ENCODE results near the gene ANKAR.
"Not testable (repeated sequence)": the region's sequence is repeated elsewhere in the genome, so short reads cannot be mapped to it uniquely, and the experiment has no call there.

Gene ANKAR

DNA sequence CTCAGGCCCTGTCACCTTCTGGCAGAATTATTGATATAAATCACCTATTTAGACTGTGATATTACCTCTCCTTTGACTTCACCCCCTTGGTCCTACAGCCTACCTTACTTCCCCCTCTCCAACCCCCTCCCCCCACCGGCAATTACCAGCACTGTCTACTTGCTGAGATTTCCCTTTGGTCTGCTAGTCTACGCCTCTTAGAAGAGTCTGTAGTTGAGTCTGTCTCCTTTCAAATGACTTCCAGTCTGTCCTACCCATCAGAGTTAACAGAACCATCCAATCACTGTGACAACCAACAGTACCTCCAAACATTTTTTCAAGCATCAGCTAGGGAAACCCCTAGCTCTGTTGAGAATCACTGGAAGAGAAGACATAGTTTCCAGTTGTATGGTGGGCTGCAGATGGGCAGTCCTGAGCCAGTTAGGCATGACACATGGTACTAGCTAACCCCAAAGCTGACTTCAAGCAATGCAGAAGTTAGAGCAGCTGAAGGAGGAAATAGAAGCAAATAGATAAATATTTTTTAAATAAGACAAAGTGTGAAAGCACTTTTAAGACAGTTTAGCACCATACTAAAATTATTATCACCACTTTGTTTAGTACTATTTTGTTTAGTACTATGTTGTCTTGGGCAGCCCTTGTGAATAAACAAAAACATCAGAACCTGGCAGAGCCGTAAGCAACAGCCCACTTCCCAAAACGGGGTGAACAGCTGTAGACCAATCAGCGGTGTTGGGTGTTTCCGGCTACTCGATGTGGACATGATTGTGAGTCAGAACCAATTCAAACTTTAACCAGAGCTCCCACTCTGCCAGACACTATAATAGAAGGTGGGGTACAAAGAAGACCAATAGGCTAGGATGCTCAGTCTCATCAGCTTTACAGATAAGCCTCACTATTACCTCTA lies 15.9 kb upstream of the ANKAR start:
- no peak for DNase-seq

- no peak for DNase-seq
Measured at GRCh38 chr2:189659734-189660133, 14.7 kb upstream of the ANKAR start.

DNA sequence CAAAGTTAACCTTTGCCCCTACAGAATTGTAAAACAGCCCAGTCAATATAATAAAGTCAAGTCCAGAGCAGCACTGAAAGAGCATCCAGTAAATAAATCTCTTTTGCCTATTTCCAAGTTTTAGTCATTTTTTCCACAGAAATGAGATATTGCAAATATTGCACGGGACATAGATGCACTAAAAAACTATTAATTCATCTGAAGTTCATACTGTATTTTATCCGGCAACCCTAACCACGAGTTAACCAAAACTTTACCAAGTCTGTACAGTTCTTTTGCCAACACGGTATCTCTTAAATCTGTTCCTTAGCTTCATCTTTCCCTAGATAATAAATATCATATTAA lies 13.7 kb upstream of the ANKAR start:
- DNase-seq: no peak

- peak; percentile 97 for DNase-seq
Measured at GRCh38 chr2:189661148-189661956, 13.1 kb upstream of the ANKAR start, which contains the start of gene ASNSD1. ASNSD1 (plus strand) TSS chr2:189661459; CDS start chr2:189666133, 4,674 bp downstream.

DNA sequence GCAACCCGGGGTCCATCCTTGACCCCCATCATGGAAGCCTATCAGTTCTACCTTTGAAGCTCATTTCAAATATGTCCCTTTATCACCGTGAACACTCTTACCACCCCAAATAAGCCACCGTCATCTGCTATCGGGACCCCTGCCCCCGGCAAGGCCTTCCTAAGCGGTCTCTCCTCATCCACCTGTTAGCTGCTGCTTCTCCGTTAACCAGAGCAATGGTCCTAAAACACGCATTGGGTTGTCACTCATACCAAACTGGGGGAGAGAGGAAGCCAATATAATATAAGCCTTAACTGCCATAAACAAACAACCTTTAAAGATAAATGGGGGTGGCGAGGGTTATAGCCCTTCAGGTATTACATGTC lies 12.5 kb upstream of the ANKAR start:
- DNase-seq: no peak

GRCh38 chr2:189662669-189663226 lies 11.7 kb upstream of the ANKAR start:
- DNase-seq: no peak

- not testable (repeated sequence) for DNase-seq
Measured at GRCh38 chr2:189663319-189663718, 11.2 kb upstream of the ANKAR start.

- DNase-seq: no peak
Measured at GRCh38 chr2:189669913-189670312, 4.6 kb upstream of the ANKAR start.

- no peak for DNase-seq
Measured at GRCh38 chr2:189673661-189674373, 653 bp upstream of the ANKAR start.

- DNase-seq: no peak
Measured at GRCh38 chr2:189676471-189676870, 2.0 kb downstream of the ANKAR start.

- DNase-seq: no peak
Measured at GRCh38 chr2:189679226-189679625, 4.8 kb downstream of the ANKAR start.

DNA sequence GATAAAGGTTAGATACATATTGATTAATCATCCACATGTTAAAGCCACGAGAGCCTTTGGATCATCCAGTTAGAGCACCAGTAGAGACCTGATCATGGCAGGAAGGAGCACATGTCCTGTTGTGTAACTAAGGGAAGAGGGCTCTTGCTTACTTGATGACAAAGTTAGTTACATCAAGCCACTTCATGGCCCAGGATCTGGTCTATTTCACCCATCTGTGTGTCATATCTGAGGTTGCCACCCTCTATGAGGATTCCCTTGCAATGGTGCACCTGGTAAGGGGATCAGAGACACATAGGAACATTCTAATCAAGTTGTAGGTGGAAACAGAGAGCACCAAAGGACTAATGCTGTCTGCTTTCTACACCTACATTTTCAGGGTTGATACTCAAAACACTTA lies 6.7 kb downstream of the ANKAR start:
- no peak for DNase-seq

DNA sequence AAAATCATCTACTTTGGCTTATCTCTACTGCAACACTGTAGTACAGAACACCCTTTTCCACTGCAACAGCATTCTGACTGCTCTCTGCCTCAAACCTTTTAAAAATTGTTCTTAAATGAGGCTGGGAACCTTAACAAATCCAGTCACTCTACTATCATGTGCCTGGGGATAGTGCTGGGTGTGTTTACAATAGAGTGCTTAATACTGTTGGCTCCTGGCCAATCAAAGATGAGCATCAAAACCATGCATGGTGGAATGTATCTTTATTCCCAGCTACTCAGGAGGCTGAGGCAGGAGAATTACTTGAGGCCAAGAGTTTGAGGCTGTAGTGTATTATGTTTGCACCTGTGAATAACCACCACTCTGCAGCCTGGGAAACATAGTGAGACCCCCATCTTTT lies 7.4 kb downstream of the ANKAR start:
- no peak for DNase-seq

DNA sequence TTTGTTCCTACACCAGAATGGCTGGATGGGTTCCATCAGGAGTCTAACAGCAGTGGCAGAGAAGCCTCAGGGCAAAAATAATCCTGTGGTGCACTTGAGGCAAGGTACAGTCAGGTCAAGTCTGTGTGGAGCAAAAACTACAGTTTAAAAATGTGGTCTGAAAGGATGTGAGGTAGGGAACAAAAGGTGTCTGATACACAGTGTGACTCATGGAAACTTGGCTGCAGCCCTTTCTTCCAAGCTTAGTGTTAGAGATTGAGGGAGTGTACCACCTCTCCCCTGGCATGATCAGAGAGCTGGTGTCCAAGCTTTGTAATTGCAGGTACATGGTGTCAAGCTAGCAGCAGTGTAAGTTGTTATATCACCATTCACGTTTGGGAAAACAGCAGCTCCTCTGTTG lies 8.9 kb downstream of the ANKAR start:
- DNase-seq: no peak

DNA sequence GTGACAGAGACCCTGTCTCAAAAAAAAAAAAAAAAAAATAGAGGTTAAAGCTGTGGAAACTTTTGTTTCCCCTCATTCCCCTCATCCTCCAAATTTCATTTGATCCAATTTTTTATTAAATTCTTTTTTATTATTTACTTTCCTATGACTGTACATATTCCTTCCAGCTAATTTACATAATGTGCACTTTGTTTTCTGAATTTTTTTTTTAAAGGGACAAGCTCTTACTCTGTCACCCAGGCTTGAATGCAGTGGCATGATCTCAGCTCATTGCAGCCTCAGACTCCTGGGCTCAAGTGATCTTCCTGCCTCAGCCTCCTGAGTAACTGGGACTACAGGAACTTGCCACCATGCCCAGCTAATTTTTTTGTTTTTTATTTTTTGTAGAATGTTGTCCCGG lies 10.3 kb downstream of the ANKAR start:
- DNase-seq: no peak

GRCh38 chr2:189685540-189686229 lies 11.2 kb downstream of the ANKAR start:
- no peak for DNase-seq

DNA sequence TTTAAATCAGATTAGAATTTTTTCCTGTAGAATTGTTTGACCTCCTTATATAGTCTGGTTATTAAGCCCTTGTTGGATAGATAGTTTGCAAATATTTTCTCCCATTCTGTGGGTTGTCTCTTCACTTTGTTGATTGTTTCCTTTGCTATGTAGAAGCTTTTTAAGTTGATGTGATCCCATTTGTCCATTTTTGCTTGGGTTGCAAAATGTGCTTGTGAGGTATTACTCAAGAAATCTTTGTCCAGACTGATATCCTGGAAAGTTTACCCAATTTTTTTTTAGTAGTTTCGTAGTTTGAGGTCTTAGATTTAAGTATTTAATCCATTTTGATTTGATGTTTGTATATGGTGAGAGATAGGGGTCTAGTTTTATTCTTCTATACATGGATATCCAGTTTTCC lies 13.3 kb downstream of the ANKAR start:
- not testable (repeated sequence) for DNase-seq

GRCh38 chr2:189696223-189696622 lies 21.8 kb downstream of the ANKAR start:
- no peak for DNase-seq

DNA sequence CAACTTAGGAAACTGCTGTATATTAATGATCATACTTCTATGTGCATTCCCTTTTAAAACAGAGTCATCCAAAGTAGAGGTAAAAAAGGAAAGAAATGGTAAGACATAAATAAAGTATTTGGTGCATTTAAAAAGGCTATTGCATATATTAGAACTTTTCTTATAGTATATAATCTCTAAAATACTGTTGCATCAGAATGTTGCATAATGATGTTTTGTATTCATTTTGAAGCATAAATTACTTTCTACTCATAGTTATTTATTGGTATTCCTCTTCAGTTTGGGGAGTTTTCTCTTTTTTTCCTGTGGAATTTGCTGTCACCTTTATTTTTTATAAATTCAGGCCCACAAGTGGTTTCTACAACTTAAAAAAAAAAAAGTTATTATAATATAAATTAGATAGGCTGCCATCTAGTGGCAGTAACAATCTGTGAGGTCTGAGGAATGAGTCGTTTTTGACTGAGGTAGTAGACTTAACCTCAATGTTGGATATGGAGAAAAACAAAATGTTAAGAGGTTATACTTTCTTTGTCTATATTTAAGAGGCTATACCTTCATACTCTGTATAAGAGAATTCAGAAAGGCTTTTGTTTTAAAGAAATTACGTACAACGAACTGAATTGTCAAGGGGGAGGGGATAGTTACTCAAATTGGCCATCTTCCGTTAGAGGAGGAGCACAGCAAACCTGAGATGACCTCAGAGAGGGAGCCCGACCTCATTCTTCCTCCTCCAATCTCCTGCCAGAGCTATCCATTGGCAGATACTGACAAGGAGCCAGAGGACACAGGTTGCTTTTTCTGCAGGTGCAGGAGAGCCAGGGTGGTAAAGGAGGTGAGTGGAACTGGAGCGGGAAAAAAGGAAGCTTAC lies 23.8 kb downstream of the ANKAR start:
- no peak for DNase-seq

GRCh38 chr2:189700681-189701080 lies 26.2 kb downstream of the ANKAR start:
- no peak for DNase-seq

DNA sequence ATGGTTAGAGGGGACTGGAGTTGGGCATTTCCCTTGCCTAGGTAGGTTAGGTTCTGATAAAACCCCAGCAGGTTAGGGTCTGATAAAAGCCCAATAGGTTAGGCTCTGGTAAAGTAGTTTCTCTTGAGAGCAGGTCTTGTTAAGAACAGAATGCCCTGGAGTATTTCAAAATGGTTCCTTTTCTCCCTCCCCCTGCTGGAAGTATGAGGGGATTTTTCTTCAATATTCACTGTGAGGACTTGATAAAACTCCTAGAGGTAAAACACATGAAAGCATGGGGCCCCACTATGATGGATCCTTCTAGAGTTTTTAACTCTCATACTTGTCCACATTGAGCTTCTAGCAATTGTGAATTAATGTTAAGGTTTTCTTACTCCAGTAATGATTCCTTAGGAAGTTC lies 27.6 kb downstream of the ANKAR start:
- DNase-seq: no peak
